Stimulated activated CD8-positive, alpha-beta memory T cell treated with anti-CD3 and anti-CD28 coated beads, Interleukin-4, amount 100 ng/mL, for 24 hours (primary cell): ENCODE data around the gene CNP.
A peak's percentile ranks its signal among the peaks of the same experiment; 100 is the strongest.
"Not testable (repeated sequence)": the region's sequence is repeated elsewhere in the genome, so short reads cannot be mapped to it uniquely, and the experiment has no call there.

ENCODE experiments used
- DNase-seq: peaks from one replicate; pipeline ENCODE4 v3.0.0-alpha.2; 2020; ENCODE audit warnings: low read depth

Gene CNP

DNA sequence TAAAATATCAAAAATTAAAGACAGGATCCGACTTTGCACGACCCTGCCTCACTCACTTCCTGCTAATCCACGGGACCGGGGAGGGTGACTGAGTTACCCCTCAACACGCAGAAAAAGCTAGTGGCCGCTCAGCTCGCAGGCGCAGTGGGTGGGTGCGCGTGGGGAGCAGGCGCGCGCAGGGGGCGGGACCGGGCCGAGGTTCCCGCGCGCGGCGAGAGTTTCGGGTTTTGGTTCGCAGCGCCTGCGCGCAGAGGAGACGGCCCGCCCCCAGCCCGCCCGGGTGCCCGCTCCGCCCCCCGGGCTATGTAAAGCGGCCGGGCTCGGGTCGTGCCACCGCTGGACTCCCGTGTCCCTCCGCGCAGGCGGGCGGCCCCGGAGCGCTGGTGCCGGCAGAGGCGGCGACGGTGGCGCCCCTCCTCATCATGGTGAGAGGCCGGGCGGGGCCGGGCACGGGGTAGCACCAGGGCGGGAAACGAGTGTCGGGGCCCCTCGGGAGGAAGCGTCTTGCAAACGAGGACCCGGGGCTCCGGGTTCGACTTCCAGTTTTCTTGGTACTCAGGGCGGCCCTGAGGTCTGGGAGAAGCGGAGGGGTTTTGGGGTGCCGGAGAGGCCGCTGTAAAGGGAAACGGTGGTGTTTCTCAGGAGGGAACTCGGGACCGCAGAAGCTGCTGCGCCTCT, at the start of gene CNP:
Gene CNP (plus strand): TSS at position 333 of the 678 bp plus-strand sequence. CDS start 90 bp downstream, at position 423.
- DNase-seq = peak; percentile 88

DNA sequence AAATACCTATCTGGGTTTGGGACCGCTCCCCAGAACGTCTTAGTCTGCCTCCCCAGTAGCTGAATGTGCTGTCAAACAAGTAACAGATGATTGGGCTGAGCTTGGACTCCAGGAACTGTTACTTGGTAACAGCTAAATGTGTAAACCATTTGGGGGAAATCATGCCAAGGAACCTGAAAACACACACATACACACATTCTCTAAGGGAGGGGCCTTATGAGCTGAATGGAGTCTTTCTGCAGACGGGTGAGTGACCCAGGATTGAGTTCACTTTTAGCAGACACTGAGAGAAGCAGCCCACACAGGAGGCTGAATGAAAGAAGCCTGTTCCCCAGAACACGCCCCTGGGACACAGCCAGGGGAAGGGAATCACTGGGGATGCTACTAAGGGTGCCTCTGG, 49.4 kb upstream of the CNP start:
- DNase-seq = no peak

DNA sequence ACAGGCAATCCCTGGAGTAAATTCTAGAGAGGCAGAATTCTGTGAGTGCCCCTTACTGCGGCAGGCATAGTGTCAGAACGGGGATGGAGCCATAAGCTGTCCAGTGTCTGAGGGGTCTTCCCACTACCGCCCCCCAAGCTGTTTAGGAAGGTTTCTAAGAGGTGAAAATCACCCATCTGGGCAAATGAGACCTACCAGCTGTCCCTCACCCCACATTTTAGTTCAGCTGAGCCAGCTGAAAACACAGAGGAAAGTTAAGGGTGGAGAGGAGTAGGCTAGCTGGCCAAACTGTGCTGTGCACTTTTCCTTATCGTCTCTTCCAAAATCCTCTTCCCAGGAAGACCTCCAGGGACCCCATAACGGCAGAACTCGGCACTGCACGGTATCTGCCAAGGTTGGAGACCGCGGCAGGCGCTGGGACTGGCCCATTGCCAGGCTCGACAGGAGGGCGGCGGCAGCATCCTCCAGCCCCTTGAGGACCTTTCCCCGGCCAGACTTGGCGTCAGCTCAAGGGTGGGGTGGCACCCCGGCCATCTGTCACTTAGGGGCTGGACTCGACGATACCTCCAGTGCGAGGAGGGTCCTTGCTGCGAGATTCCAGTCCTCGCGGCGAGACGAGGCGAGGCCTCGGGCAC, 48.8 kb upstream of the CNP start:
- DNase-seq = peak; percentile 12

DNA sequence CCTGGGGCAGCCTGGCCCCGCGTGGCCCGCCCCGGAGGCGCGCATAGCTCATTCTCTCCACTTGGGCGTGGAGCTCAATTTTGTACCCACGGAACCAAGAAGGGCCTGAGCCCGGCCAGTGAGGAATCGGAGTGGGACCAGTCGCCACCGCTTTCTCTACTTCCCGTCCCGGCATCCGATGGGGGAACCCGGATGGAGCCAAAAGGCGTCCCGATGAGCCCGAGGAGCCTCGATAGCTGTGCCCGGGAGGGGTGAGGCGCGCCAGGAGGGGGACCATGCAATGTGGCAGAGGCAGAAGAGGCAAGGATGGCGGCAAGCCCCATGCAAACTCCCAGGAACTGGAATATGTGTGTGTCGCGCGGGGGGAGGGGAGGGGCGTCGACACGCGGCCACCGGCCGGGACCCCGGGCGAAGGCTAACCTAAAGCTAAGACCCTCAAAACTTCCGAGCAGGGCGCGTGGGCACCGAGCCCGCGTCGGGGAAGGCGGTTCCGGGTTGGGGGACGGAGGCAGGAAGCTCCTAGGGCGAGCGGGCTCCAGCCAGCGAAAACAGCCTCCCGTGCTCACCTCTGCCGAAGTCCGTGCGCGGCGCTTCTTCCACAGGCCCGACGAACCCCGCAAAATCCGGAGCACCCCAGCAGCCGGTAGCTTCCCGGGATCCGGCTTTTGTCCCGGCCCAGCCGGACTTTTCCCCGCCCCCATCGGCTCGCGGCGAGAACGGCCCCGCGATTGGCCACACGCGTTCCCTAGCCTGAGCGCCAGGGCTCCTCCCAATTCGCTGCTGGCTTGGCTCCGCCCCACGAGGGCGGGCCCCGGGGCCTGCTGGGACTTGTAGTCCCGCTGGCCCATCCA, 48.1 kb upstream of the CNP start, which contains the start of gene ACLY:
Gene ACLY (minus strand): TSS at position 638 of the 851 bp plus-strand sequence. CDS start 5,078 bp downstream, outside the sequence.
- DNase-seq = peak; percentile 94

DNA sequence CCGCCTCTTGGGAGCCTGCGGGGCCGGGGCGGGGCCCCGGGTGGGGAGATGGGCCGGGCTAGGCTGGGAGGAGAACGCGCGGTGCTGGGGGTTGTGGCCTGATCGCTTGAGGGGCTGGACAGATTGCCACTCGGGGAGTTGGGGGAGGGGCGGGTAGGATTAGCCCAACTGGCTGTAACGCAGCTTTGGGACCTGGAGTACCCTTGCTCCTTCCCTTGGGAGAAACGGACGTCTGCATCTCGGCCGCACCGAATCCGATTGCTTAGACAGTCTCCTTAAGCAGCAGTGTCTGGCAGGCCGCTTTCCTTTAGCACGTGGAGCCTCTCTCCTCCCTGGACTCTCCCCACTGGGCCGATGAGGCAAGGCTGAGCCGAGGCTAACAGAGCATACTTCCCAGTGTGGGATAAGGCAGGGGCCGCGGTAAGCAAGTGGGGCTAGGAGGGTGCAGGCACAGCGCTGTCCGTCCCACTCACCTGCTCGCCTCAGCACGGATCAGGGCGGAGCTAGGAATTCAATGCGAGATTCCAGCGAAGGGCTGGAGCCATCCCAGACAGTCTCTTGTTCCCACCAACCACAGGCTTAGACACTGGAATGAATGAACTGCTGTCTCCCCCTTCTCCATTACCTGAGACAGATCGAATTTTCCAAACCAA, 47.3 kb upstream of the CNP start:
- DNase-seq = no peak

DNA sequence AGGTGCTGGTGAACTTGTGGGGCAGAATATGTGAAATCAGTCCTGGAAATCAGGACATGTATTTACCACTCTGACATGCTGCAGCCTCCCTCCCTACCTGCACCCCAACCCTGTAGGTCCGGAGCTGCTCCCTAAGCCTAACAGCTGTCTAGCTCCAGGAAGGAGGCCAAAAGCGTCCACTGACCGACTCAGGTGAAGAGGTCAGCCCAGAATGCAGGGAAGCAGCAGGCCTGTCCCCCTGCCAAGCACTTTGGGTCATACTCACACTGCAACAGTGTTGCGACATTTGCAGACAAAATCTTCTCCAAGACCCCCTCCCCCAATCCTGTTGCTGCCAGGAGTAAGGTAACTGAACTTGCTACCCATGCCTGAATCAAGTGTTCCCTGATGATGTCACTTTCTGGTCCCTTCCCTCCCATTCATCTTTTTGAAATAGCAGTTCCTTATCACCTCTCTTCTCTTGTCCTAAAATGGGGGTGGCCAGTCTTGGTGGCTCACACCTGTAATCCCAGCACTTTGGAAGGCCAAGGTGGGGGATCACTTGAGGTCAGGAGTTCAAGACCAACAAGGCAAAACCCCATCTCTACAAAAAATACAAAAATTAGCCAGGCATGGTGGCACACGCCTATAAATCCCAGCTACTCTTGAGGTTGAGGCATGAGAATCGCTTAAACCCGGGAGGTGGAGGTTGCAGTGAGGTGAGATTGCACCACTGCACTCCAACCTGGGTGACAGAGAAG, 46.6 kb upstream of the CNP start:
- no peak for DNase-seq

DNA sequence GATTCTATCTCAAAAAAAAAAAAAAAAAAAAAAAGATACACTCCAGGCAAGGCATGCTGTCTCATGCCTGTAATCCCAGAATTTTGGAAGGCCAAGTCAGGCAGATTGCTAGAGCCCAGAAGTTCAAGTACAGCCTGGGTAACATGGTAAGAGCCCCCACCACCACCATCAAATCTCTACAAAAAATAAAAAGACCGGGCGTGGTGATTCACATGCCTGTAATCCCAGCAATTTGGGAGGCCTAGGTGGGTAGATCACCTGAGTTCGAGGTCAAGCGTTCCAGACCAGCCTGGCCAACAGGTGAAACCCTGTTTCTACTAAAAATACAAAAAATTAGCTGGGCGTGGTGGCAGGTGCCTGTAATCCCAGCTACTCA, 46.0 kb upstream of the CNP start:
- no peak for DNase-seq

DNA sequence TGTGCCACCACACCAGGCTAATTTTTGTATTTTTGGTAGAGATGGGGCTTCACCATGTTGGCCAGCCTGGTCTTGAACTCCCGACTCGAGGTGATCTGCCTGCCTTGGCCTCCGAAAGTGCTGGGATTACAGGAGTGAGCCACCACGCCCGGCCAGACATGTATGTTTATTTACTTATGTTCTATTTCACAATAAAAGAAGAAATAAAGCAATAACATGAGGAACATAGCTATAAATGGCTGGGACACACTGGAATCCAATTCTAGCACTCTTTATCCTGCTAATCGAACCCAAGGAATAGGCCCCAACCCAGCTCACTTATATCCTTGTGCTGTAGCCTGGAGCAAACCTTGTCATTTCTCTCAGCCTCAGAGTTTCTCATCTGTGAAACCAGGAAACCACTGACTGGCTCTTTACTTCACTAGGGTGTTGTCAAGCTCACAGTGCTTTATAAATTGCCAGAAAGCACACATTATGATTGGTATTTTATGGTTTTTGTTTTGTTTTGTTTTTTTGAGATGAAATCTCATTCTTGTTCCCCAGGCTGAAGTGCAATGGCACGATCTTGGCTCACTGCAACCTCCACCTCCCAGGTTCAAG, 40.5 kb upstream of the CNP start:
- no peak for DNase-seq

DNA sequence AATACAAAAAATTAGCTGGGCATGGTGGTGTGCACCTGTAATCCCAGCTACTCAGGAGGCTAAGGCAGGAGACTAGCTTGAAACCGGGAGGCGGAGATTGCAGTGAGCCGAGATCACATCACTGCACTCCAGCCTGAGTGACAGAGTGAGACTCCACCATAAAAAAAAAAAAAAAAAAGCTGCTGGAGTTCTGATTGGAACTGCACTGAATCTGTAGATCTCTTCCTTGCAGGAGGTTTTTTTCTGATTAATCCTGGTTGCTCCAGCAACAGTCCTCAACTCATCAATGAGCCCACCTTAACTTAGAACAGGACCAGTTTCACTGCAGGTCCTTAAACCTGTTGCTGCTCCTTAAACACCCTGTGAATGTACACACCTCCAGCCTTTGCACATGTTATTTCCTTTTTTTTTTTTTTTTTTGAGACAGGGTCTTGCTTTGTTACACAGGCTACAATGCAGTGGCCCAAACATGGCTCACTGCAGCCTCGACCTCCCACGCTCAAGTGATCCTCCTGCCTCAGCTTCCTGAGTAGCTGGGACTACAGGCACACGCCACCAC, 37.8 kb upstream of the CNP start:
- no peak for DNase-seq

DNA sequence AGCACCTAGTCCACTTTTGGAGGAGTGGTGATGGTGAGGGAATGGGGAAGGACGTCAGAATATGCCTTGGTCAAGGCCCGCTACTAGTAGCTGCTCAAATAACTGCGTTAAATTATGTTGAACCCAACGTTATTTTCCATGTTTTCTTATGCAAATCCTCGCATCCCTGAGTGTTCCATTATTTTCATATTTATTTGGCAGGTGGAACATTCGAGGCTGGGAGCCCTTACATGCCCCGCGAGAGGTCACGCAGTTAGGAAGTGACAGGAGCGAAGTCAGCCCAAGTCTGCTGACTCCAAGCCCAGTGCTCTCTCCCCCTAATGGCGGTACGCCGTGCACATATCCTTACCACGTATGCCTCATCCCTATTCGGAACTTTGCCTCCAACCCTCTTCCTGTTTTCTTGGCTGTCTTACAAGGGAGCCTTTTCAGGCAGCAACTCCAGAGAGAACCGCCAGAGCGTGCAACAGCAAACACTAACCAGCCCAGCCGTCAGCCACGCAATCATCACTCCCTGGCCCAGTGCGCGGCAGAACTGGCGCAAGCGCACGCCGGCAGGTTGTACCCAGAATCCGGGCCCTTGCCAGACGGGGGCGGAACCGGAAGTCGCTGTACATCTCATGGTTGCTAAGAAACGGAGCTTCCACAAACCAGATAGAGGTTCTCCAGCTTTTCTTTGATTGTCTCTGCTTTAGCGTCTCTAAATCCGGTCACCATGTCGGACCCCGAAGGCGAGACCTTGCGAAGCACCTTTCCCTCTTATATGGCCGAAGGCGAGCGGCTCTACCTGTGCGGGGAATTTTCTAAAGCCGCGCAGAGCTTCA, 36.4 kb upstream of the CNP start, which contains the start of gene ODAD4:
Gene ODAD4 (plus strand): TSS at position 609 of the 824 bp plus-strand sequence. CDS start 107 bp downstream, at position 716.
- DNase-seq = peak; percentile 95

DNA sequence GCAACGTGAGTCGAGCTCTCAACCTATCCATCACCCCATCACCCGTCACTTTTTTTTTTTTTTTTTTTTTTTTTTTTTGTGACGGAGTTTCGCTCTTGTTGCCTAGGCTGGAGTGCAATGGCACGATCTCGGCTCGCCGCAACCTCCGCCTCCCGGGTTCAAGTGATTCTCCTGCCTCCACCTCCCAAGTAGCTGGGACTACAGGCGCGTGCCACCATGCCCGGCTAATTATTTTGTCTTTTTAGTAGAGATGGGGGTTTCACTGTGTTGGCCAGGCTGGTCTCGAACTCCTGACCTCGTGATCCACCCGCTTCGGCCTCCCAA, 35.8 kb upstream of the CNP start:
- DNase-seq = not testable (repeated sequence)

DNA sequence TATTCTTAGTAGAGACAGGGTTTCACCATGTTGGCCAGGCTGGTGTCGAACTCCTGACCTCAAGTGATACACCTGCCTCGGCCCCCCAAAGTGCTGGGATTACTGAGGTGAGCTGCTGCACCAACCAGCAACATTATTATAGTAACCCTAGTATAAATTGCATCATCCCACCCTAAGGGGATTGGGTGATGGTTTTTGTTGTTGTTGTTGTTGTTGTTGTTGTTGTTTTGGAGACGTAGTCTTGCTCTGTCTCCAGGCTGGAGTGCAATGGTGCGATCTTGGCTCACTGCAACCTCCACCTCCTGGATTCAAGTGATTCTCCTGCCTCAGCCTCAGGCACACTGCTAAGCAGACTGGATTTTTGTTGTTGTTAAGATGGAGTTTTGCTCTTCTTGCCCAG, 34.9 kb upstream of the CNP start:
- not testable (repeated sequence) for DNase-seq

DNA sequence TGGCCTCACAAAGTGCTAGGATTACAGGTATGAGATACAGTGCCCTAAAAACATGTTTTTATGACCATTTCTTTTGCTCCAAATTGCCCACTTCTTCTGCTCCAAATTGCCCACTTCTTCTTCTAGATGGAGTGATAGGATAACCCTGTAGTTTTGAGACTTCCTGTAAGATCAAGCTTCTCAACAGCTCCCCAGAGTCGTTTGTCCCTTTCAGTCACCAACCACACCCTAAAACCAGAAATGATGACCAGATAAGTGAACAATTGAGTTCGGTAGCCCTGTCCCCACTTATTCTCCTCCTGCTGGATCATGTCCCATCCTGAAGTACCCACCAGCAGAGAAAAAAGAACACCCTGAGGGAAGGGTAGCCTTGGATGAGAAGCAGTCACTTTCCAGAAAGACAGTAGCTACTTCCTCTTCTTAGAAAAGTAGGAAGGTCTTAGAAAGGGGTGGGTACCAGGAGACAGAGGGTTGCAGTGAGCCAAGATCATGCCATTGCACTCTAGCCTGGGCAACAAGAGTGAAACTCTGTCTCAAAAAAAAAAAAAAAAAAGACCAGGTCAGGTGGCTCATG, 33.7 kb upstream of the CNP start:
- DNase-seq = no peak

DNA sequence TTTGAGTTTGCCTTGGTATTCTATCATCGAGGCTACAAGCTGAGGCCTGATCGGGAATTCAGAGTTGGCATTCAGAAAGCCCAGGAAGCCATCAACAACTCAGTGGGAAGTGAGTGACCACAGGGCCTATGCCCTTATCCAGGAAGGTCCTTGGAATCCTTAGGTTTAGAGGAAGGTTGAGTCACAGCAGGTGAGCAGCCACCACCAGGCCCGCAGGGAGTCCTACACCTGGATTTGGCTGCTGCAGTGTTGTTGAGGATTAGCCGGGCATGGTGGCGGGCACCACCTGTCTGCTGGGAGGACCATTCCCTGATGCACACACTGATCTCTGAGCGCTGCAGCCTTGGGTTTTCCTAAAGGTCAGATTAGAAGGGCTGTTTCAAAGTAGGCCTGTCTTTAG, 31.0 kb upstream of the CNP start:
- no peak for DNase-seq

DNA sequence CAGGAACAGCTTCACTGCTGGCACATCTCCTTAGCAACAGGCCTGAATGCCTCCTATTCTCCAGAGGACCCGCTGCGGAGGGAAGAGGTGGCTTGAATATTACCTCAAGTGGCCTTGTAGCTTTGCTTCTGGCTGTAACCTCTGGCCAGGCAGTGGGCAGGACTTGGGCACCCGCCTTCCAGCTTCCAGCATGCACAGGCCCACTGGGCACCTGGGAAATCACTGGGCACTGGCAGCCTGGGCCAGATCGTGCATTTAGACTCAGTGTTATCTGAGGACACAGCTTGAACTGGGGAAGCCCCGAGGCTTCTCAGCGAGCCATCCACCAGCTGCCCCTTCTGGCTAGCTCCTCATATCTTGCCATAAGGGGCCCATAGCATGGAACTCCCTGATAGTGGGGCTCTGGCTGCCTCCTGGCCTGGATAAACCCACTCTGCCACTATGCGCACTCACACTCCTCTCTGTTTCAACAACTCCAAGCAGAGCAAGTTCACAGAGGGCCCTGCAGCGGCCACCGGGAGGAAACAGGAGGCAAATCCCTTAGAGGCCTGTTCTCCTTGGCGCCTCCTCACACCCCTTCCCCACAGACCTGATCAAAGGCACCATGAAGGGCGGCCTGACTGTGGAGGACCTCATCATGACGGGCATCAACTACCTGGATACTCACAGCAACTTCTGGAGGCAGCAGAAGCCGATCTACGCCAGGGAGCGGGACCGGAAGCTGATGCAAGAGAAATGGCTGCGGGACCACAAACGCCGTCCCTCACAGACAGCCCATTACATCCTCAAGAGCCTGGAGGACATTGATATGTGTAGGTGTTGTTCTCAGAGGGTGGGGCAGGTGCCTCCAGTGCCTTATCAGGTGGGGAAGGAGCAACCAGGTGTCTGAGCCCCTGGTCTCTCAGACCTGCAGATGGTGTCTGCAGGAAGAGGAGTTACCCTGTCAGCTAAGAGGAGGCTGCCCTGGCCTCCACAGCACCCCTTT, 28.3 kb upstream of the CNP start:
- no peak for DNase-seq

DNA sequence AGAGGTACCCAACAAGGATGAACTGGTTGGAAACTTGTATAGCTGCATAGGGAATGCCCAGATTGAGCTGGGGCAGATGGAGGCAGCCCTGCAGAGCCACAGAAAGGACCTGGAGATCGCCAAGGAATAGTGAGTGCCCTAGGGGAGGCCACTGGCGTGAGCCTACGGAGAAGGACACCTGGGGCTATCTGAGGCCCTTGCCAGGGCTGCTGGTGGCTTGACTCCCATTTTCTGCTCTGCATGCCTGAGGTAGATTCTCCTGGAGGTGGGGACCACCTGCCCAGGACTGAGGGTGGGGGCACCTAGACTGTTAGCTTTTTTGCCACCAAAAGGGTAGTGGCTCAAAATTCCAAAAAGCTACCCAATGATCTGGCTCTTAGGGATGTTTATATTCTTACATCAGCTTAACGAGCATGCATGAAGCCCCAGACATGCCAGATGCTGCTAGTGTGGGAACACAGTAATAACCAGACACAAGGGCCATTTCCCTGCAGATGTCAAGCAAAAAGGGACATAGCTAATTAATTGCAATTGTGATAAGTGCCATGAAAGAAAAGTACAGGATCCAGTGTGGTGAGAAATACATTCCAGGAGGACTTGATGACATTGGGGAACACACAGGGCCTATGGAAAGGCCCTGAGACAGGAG, 27.4 kb upstream of the CNP start:
- no peak for DNase-seq

DNA sequence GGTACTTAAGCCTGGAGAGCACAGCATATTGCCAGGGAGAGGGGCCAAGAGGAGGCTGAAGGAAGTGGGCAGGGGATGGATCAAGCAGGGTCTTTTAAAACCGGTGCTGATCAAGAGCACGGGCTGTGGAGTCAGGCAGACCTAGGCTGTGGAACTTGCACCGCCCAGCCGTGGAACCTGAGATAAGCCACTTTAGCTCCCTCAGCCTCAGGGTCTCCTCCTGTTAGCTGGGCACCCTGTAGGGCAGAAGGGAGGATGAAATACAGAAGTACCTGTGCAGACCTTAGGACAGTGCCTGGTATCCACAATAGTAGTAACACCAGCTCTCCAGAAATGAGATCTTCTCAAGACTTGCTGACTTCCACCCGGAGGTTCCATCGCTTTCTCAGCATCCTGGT, 26.9 kb upstream of the CNP start:
- DNase-seq = no peak

DNA sequence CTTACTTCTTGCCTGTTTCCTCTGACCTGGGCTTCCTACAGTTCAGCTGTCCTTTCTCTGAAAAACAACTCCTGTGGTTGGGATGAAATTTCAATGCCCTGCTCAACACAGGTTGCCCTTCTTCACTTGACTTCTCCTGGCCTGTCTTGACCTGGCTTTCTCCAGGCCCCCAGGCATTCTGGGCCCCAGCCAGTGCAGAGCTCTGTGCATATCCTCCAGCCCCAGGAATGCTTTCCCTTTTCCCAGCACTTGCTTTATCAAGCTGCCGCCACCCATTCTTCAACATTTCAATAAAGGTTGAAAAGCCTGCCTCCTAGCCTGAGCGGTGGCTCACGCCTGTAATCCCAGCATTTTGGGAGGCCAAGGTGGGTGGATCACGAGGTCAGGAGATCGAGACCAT, 25.4 kb upstream of the CNP start:
- DNase-seq = no peak
